Mesendoderm (in vitro differentiated cells): ENCODE results near the gene PPM1N.

Experiments used
- DNase-seq: peaks from one replicate; pipeline ENCODE4 v3.0.0; 2013
- H2AK5ac ChIP-seq: 2 replicates; pipeline ENCODE4 v1.6.1; 2013; ENCODE audit warnings: low read length, inconsistent platforms
- H2BK120ac ChIP-seq: 2 replicates; pipeline ENCODE4 v1.6.1; 2013; ENCODE audit warnings: low read depth, mild to moderate bottlenecking, low read length, moderate library complexity, mixed read lengths
- H2BK15ac ChIP-seq: replicated peaks from 2 replicates; pipeline ENCODE4 v1.6.1; 2013; ENCODE audit warnings: low read depth, mild to moderate bottlenecking, moderate library complexity
- H2BK5ac ChIP-seq: 2 replicates; pipeline ENCODE4 v1.6.1; 2013; ENCODE audit warnings: low read length, inconsistent platforms
- H3K18ac ChIP-seq: 2 replicates; pipeline ENCODE4 v1.6.1; 2013; ENCODE audit warnings: mild to moderate bottlenecking, low read length, mixed read lengths
- H3K23ac ChIP-seq: one replicate; pipeline ENCODE4 v1.6.1; 2013; ENCODE audit warnings: low read length
- H3K27ac ChIP-seq: 2 replicates; pipeline ENCODE4 v1.5.1; 2013; ENCODE audit warnings: low read depth, mild to moderate bottlenecking, inconsistent platforms, low read length, moderate library complexity
- H3K27me3 ChIP-seq: 2 replicates; pipeline ENCODE4 v1.6.1; 2013; ENCODE audit warnings: low read length, control low read depth, mild to moderate bottlenecking, inconsistent platforms; ENCODE audit not compliant: insufficient read depth, poor library complexity
- H3K36me3 ChIP-seq: 2 replicates; pipeline ENCODE4 v1.6.1; 2013; ENCODE audit warnings: low read length, inconsistent platforms; ENCODE audit not compliant: control insufficient read depth, insufficient read depth
- H3K4ac ChIP-seq: one replicate; pipeline ENCODE4 v1.6.1; 2013; ENCODE audit warnings: low read depth, mild to moderate bottlenecking, low read length, moderate library complexity
- H3K4me1 ChIP-seq: 2 replicates; pipeline ENCODE4 v1.6.1; 2013; ENCODE audit warnings: low read depth, low read length, inconsistent platforms; ENCODE audit not compliant: control insufficient read depth
- H3K4me2 ChIP-seq: 2 replicates; pipeline ENCODE4 v1.6.1; 2013; ENCODE audit warnings: low read length
- H3K4me3 ChIP-seq: 2 replicates; pipeline ENCODE4 v1.5.1; 2013; ENCODE audit warnings: mild to moderate bottlenecking, low read length
- H3K56ac ChIP-seq: one replicate; pipeline ENCODE4 v1.6.1; 2013; ENCODE audit warnings: low read length
- H3K79me1 ChIP-seq: 2 replicates; pipeline ENCODE4 v1.6.1; 2013; ENCODE audit warnings: low read length, inconsistent platforms
- H3K79me2 ChIP-seq: 2 replicates; pipeline ENCODE4 v1.6.1; 2013; ENCODE audit warnings: mild to moderate bottlenecking, low read length; ENCODE audit not compliant: control insufficient read depth, insufficient read depth
- H3K9ac ChIP-seq: 2 replicates; pipeline ENCODE4 v1.6.1; 2013; ENCODE audit warnings: low read length, inconsistent platforms
- H4K5ac ChIP-seq: one replicate; pipeline ENCODE4 v1.6.1; 2013; ENCODE audit warnings: low read length
- H4K8ac ChIP-seq: one replicate; pipeline ENCODE4 v1.6.1; 2013; ENCODE audit warnings: low read depth, mild to moderate bottlenecking, control low read depth, low read length, moderate library complexity
- WGBS: extraction: QIAGEN DNeasy Blood & Tissue Kit; methylation state at CpG from one replicate; pipeline ENCODE4 v1.1.7; 2013; ENCODE audit warnings: low lambda C conversion rate, missing lambda C conversion rate; ENCODE audit not compliant: insufficient coverage; ENCODE audit errors: extremely low coverage; 5-methylcytosine and 5-hydroxymethylcytosine counted together

PPM1N gene

GRCh38 chr19:45464274-45464673, 34.0 kb upstream of the PPM1N start:
- H3K79me1 ChIP-seq = no peaks in the 10 kb centered on the region
- no peak overlapping the region for H3K23ac ChIP-seq
- H3K9ac ChIP-seq = no peak overlapping the region
- peaks cover 1% of the 10 kb centered on the region for H3K4me1 ChIP-seq
- no peak overlapping the region for H4K5ac ChIP-seq
- no peaks in the 10 kb centered on the region for H3K36me3 ChIP-seq
- H2BK15ac ChIP-seq = no peak overlapping the region
- no peak overlapping the region for H3K4me2 ChIP-seq
- no peak overlapping the region for H2AK5ac ChIP-seq
- no peak overlapping the region for H4K8ac ChIP-seq
- H3K56ac ChIP-seq = no peak overlapping the region
- no peak overlapping the region for H2BK120ac ChIP-seq
- no peaks in the 10 kb centered on the region for H3K79me2 ChIP-seq
- no peak overlapping the region for H3K4me3 ChIP-seq
- H3K18ac ChIP-seq = no peak overlapping the region
- no peak overlapping the region for H2BK5ac ChIP-seq
- no peak overlapping the region for H3K4ac ChIP-seq
- H3K27me3 ChIP-seq = no peaks in the 10 kb centered on the region
- no peak for DNase-seq
- H3K27ac ChIP-seq = no peak overlapping the region
- WGBS = no CpG with 5 or more reads among the region's 2 CpGs

GRCh38 chr19:45464852-45465441, 33.3 kb upstream of the PPM1N start:
- Histone ChIP-seq H3K79me1 (no peaks in the 10 kb centered on the region), H3K27me3 (no peaks in the 10 kb centered on the region), H3K56ac (peak overlapping the region; percentile 12), H3K4me1 (peaks cover 1% of the 10 kb centered on the region), H4K8ac (no peak overlapping the region), H3K27ac (no peak overlapping the region), H3K4ac (no peak overlapping the region), H2BK15ac (no peak overlapping the region), H3K9ac (no peak overlapping the region), H3K36me3 (no peaks in the 10 kb centered on the region), H2BK5ac (no peak overlapping the region), H3K4me2 (no peak overlapping the region), H3K79me2 (no peaks in the 10 kb centered on the region), H2AK5ac (no peak overlapping the region), H4K5ac (no peak overlapping the region), H2BK120ac (no peak overlapping the region), H3K18ac (no peak overlapping the region), H3K23ac (no peak overlapping the region), H3K4me3 (no peak overlapping the region)
- WGBS = no CpG with 5 or more reads among the region's 8 CpGs
- DNase-seq = peak; percentile 70

GRCh38 chr19:45467115-45467455, 31.2 kb upstream of the PPM1N start:
- Histone ChIP-seq H3K4me2 (peak overlapping the region; percentile 96), H3K56ac (peak overlapping the region; percentile 79), H3K18ac (no peak overlapping the region), H3K79me1 (no peaks in the 10 kb centered on the region), H3K27me3 (no peaks in the 10 kb centered on the region), H2BK15ac (no peak overlapping the region), H4K8ac (no peak overlapping the region), H3K79me2 (no peaks in the 10 kb centered on the region), H3K4me3 (peak overlapping the region; percentile 53), H2AK5ac (no peak overlapping the region), H3K27ac (no peak overlapping the region), H3K4ac (no peak overlapping the region), H2BK120ac (no peak overlapping the region), H3K36me3 (no peaks in the 10 kb centered on the region), H2BK5ac (no peak overlapping the region), H3K4me1 (peaks cover 1% of the 10 kb centered on the region), H3K9ac (peak overlapping the region; percentile 73), H3K23ac (no peak overlapping the region), H4K5ac (no peak overlapping the region)
- DNase-seq = peak; percentile 46
- no CpG with 5 or more reads among the region's 11 CpGs for WGBS

GRCh38 chr19:45467456-45468158, 30.6 kb upstream of the PPM1N start, which contains the start of gene FOSB:
TSS of gene FOSB (plus strand) at chr19:45467996. CDS start at chr19:45468587, 591 bp downstream.
- no peak within 1 kb of the TSS for H4K5ac ChIP-seq
- no peak within 1 kb of the TSS for H3K27ac ChIP-seq
- H3K4me1 ChIP-seq = peaks cover 1% of the 10 kb centered on the region
- H3K18ac ChIP-seq = no peak within 1 kb of the TSS
- H2AK5ac ChIP-seq = no peak within 1 kb of the TSS
- no peaks in the 10 kb centered on the region for H3K79me2 ChIP-seq
- peak within 1 kb of the TSS; percentile 79 for H3K56ac ChIP-seq
- H3K36me3 ChIP-seq = no peaks in the 10 kb centered on the region
- H3K79me1 ChIP-seq = no peaks in the 10 kb centered on the region
- no peaks in the 10 kb centered on the region for H3K27me3 ChIP-seq
- H3K9ac ChIP-seq = peak within 1 kb of the TSS; percentile 73
- DNase-seq = peak; percentile 96
- no peak within 1 kb of the TSS for H2BK5ac ChIP-seq
- no CpG with 5 or more reads among the region's 56 CpGs for WGBS
- H2BK15ac ChIP-seq = no peak within 1 kb of the TSS
- peak within 1 kb of the TSS; percentile 97 for H3K4me2 ChIP-seq
- no peak within 1 kb of the TSS for H3K4ac ChIP-seq
- H4K8ac ChIP-seq = no peak within 1 kb of the TSS
- peak within 1 kb of the TSS; percentile 85 for H3K23ac ChIP-seq
- H3K4me3 ChIP-seq = peak within 1 kb of the TSS; percentile 53
- no peak within 1 kb of the TSS for H2BK120ac ChIP-seq

- no CpG with 5 or more reads among the region's 31 CpGs for WGBS
- Histone ChIP-seq H4K8ac (no peak overlapping the region), H3K27ac (no peak overlapping the region), H3K36me3 (no peaks in the 10 kb centered on the region), H3K56ac (peak overlapping the region; percentile 50), H3K79me1 (no peaks in the 10 kb centered on the region), H3K79me2 (no peaks in the 10 kb centered on the region), H3K18ac (no peak overlapping the region), H3K4ac (no peak overlapping the region), H4K5ac (no peak overlapping the region), H2AK5ac (no peak overlapping the region), H3K4me3 (no peak overlapping the region), H3K23ac (peak overlapping the region; percentile 85), H2BK15ac (no peak overlapping the region), H2BK120ac (no peak overlapping the region), H2BK5ac (no peak overlapping the region), H3K27me3 (no peaks in the 10 kb centered on the region), H3K4me2 (peak overlapping the region; percentile 72), H3K9ac (peak overlapping the region; percentile 56), H3K4me1 (peaks cover 1% of the 10 kb centered on the region)
- DNase-seq = peak; percentile 46
Observed at GRCh38 chr19:45468159-45468651, 30.0 kb upstream of the PPM1N start.
